GM12874 (cell line): ENCODE measurements around the gene GRAMD1B.

Experiments
- CTCF ChIP-seq: IDR thresholded peaks from 2 replicates; pipeline ENCODE4 v1.5.1; 2011; ENCODE audit warnings: low read depth, mild to moderate bottlenecking, control low read depth, low read length, moderate library complexity; ENCODE audit not compliant: insufficient read depth

Gene GRAMD1B

GRCh38 chr11:123561431-123561800 lies 131.3 kb downstream of the GRAMD1B start:
- no peak for TF ChIP-seq CTCF

GRCh38 chr11:123562158-123562557 lies 132.1 kb downstream of the GRAMD1B start:
- TF ChIP-seq CTCF, result no peak

- TF ChIP-seq CTCF, result no peak
Observed at GRCh38 chr11:123562829-123563228, 132.8 kb downstream of the GRAMD1B start.

- no peak for TF ChIP-seq CTCF
Observed at GRCh38 chr11:123564221-123564620, 134.2 kb downstream of the GRAMD1B start.

- TF ChIP-seq CTCF, result no peak
Observed at GRCh38 chr11:123566852-123567251, 136.8 kb downstream of the GRAMD1B start.

GRCh38 chr11:123567466-123567865 lies 137.4 kb downstream of the GRAMD1B start:
- TF ChIP-seq CTCF, result no peak

GRCh38 chr11:123568367-123568870 lies 138.3 kb downstream of the GRAMD1B start:
- TF ChIP-seq CTCF, result no peak

GRCh38 chr11:123569393-123569792 lies 139.3 kb downstream of the GRAMD1B start:
- no peak for TF ChIP-seq CTCF
